HG03565 (cell line): Measurements from ENCODE around the gene RBP2.

ENCODE experiments used
- ATAC-seq: cut with Tn5 transposase; IDR thresholded peaks from one replicate; pipeline ENCODE4 v1.9.1; 2021; ENCODE audit warnings: mild to moderate bottlenecking, moderate library complexity; ENCODE audit not compliant: unreplicated experiment

The RBP2 gene

GRCh38 chr3:139481116-139481515 is 4.8 kb upstream of the RBP2 start:
- no peak for ATAC-seq

GRCh38 chr3:139480585-139480984 is 4.3 kb upstream of the RBP2 start:
- ATAC-seq, result no peak

GRCh38 chr3:139477710-139478640 is 1.7 kb upstream of the RBP2 start:
- no peak for ATAC-seq

GRCh38 chr3:139473155-139473771 is 3.1 kb downstream of the RBP2 start:
- no peak for ATAC-seq

- ATAC-seq, result no peak
Measured at GRCh38 chr3:139472380-139473010, 3.8 kb downstream of the RBP2 start.

GRCh38 chr3:139470199-139470598 is 6.1 kb downstream of the RBP2 start:
- no peak for ATAC-seq

- no peak for ATAC-seq
Measured at GRCh38 chr3:139468399-139468798, 7.9 kb downstream of the RBP2 start.

- ATAC-seq, result no peak
Measured at GRCh38 chr3:139466360-139466759, 10.0 kb downstream of the RBP2 start.

- no peak for ATAC-seq
Measured at GRCh38 chr3:139465636-139466035, 10.7 kb downstream of the RBP2 start.

GRCh38 chr3:139463466-139463865 is 12.8 kb downstream of the RBP2 start:
- no peak for ATAC-seq

- no peak for ATAC-seq
Measured at GRCh38 chr3:139460529-139460928, 15.8 kb downstream of the RBP2 start.

GRCh38 chr3:139460076-139460475 is 16.2 kb downstream of the RBP2 start:
- ATAC-seq, result no peak

GRCh38 chr3:139458348-139458747 is 18.0 kb downstream of the RBP2 start:
- no peak for ATAC-seq

GRCh38 chr3:139457066-139457465 is 19.2 kb downstream of the RBP2 start:
- no peak for ATAC-seq

- no peak for ATAC-seq
Measured at GRCh38 chr3:139456386-139456785, 19.9 kb downstream of the RBP2 start.

- ATAC-seq, result no peak
Measured at GRCh38 chr3:139455855-139456254, 20.5 kb downstream of the RBP2 start.

GRCh38 chr3:139455206-139455605 is 21.1 kb downstream of the RBP2 start:
- ATAC-seq, result no peak

- no peak for ATAC-seq
Measured at GRCh38 chr3:139454346-139454745, 22.0 kb downstream of the RBP2 start.

- ATAC-seq, result no peak
Measured at GRCh38 chr3:139450159-139450558, 26.2 kb downstream of the RBP2 start.

- no peak for ATAC-seq
Measured at GRCh38 chr3:139449566-139449965, 26.8 kb downstream of the RBP2 start.

GRCh38 chr3:139448104-139448503 is 28.2 kb downstream of the RBP2 start:
- no peak for ATAC-seq

GRCh38 chr3:139447486-139447885 is 28.8 kb downstream of the RBP2 start:
- ATAC-seq, result no peak
